Neural cell (in vitro differentiated cells): ENCODE data around the gene CIB1.

Experiments
- EP300 ChIP-seq: fragments of 450-650 bp; conservative IDR thresholded peaks from 2 replicates; pipeline ENCODE4 v1.6.1; 2014; ENCODE audit warnings: antibody characterized with exemption, mild to moderate bottlenecking, moderate library complexity; ENCODE audit not compliant: poor library complexity, severe bottlenecking
- EZH2 ChIP-seq: fragments of 200-600, 300-800 bp; shearing (Covaris generic), sonication (generic); IDR thresholded peaks from 2 replicates; pipeline ENCODE4 v1.6.1; 2014; ENCODE audit warnings: antibody characterized with exemption, low read length, borderline replicate concordance, mild to moderate bottlenecking; ENCODE audit not compliant: insufficient read depth, poor library complexity, severe bottlenecking
- POLR2AphosphoS5 ChIP-seq: IDR thresholded peaks from 2 replicates; pipeline ENCODE4 v1.6.1; 2012
- RAD21 ChIP-seq: fragments of 450-650 bp; conservative IDR thresholded peaks from 2 replicates; pipeline ENCODE4 v1.6.1; 2014; ENCODE audit warnings: antibody characterized with exemption, mild to moderate bottlenecking, moderate library complexity
- TAF1 ChIP-seq: IDR thresholded peaks from 2 replicates; pipeline ENCODE4 v1.6.1; 2012; ENCODE audit warnings: low read depth
- TF ChIP-seq, protein P1 (sequence below): fragments of 450-650 bp; IDR thresholded peaks from 2 replicates; pipeline ENCODE4 v1.5.1; 2014; ENCODE audit warnings: antibody characterized with exemption, mild to moderate bottlenecking, moderate library complexity; ENCODE audit not compliant: poor library complexity, severe bottlenecking

DNA sequence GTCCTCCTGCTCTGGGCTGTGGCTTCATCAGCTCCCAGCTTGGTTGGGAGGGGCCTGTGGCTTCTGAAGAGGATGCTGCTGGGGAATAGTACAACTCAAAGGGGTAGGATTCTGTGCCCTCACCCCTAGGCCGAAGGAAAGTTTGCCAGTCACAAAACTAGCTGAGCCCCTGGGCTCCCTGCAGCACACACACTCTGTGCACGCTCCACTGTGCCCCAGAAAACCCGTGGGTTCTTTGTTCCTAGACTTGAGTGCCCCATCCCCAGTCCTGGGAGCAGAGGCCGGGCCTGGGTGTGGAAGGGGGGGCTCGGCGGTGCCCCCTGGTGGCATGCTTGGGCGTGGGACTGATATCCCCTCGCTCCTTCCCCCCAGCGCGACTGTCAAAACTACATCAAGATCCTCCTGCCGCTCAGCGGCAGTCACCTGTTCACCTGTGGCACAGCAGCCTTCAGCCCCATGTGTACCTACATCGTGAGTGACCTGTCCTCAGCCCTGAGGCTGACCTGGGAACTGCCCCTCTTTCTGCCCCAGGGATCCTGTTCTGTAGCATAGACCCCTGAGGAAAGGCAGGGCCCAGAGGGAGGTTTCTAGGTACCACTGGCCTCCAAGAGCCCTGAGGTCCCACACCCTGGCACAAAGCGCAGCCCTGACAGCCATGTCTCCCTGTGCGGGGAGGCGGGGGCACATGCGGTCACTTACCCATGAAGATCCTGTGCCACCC, 14.2 kb downstream of the CIB1 start:
- TF ChIP-seq, protein P1, sequence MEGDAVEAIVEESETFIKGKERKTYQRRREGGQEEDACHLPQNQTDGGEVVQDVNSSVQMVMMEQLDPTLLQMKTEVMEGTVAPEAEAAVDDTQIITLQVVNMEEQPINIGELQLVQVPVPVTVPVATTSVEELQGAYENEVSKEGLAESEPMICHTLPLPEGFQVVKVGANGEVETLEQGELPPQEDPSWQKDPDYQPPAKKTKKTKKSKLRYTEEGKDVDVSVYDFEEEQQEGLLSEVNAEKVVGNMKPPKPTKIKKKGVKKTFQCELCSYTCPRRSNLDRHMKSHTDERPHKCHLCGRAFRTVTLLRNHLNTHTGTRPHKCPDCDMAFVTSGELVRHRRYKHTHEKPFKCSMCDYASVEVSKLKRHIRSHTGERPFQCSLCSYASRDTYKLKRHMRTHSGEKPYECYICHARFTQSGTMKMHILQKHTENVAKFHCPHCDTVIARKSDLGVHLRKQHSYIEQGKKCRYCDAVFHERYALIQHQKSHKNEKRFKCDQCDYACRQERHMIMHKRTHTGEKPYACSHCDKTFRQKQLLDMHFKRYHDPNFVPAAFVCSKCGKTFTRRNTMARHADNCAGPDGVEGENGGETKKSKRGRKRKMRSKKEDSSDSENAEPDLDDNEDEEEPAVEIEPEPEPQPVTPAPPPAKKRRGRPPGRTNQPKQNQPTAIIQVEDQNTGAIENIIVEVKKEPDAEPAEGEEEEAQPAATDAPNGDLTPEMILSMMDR = peak; percentile 36
- peak; percentile 23 for TF ChIP-seq RAD21
- TF ChIP-seq POLR2AphosphoS5 = no peak
- no peak for TF ChIP-seq TAF1
- TF ChIP-seq EZH2 = no peak
- TF ChIP-seq EP300 = no peak
